GM13976 (cell line): ENCODE data around the gene RUBCNL.

ENCODE experiments used
- DNase-seq: peaks from one replicate; pipeline ENCODE4 v3.0.0; 2012; ENCODE audit warnings: low spot score
- CTCF ChIP-seq: IDR thresholded peaks from 2 replicates; pipeline ENCODE4 v1.5.1; 2012; ENCODE audit warnings: borderline replicate concordance, mild to moderate bottlenecking; ENCODE audit not compliant: insufficient read depth; ENCODE audit errors: extremely low read depth, missing control alignments, control extremely low read depth
- in situ Hi-C: fragments of 300-500 bp; cut with MboI; formaldehyde crosslinking; loops from one replicate; pipeline ENCODE4 v1.12.0; 2022; ENCODE audit warnings: low sequenced_read_pairs, mixed read lengths, inconsistent platforms; ENCODE audit not compliant: unreplicated experiment

RUBCNL gene

GRCh38 chr13:46385946-46386345 is 1.1 kb downstream of the RUBCNL start:
- in situ Hi-C loops: loop anchor here (5.0 kb wide), 1 partner anchor 214 kb away; no protein-coding TSS in a partner anchor
- no peak for DNase-seq
- TF ChIP-seq CTCF: no peak

- in situ Hi-C loops: no loop called here
- no peak for TF ChIP-seq CTCF
- no peak for DNase-seq
Observed at GRCh38 chr13:46383383-46383782, 3.7 kb downstream of the RUBCNL start.

- TF ChIP-seq CTCF: no peak
- DNase-seq: no peak
- in situ Hi-C loops: no loop called here
Observed at GRCh38 chr13:46382224-46382623, 4.8 kb downstream of the RUBCNL start.

- in situ Hi-C loops: no loop called here
- TF ChIP-seq CTCF: no peak
Observed at GRCh38 chr13:46380242-46380641, 6.8 kb downstream of the RUBCNL start.

GRCh38 chr13:46379611-46380010 is 7.4 kb downstream of the RUBCNL start:
- no peak for TF ChIP-seq CTCF
- DNase-seq: no peak
- in situ Hi-C loops: no loop called here

More at GRCh38 chr13:46380242-46380641, 6.8 kb downstream of the RUBCNL start:
- DNase-seq: no peak

- in situ Hi-C loops: no loop called here
- DNase-seq: no peak
- TF ChIP-seq CTCF: no peak
Observed at GRCh38 chr13:46378411-46378810, 8.6 kb downstream of the RUBCNL start.

- in situ Hi-C loops: no loop called here
- no peak for DNase-seq
- no peak for TF ChIP-seq CTCF
Observed at GRCh38 chr13:46377554-46377953, 9.5 kb downstream of the RUBCNL start.
